GM23338 (cell line): ENCODE results near the gene ASGR1. TPM values are rescaled to one million over a fixed set of nuclear protein-coding genes. Genes with fewer than 3 reads are reported as not detected.

ENCODE experiments used
- ATAC-seq: fragments of 200-7000 bp; cut with Tn5 transposase; 3 replicates; pipeline ENCODE4 v1.9.1; 2020
- DNase-seq: peaks from one replicate; pipeline ENCODE4 v3.0.0-alpha.2; 2015; ENCODE audit warnings: low spot score
- H2AFZ ChIP-seq: fragments of 200-600 bp; sonication (generic); 2 replicates; pipeline ENCODE4 v1.8.0; 2016; ENCODE audit warnings: antibody characterized with exemption, mild to moderate bottlenecking, moderate library complexity
- H3F3A ChIP-seq: fragments of 200-600 bp; sonication (generic); replicated peaks from 2 replicates; pipeline ENCODE4 v1.8.0; 2017; ENCODE audit warnings: antibody characterized with exemption, mixed run types, low read depth
- H3K27ac ChIP-seq: fragments of 200-600 bp; sonication (generic); 2 replicates; pipeline ENCODE4 v1.6.1; 2016; ENCODE audit warnings: low read depth
- H3K27me3 ChIP-seq: fragments of 200-600 bp; sonication (generic); 2 replicates; pipeline ENCODE4 v1.8.0; 2016; ENCODE audit warnings: mild to moderate bottlenecking, mixed run types, moderate library complexity; ENCODE audit not compliant: insufficient read depth
- H3K36me3 ChIP-seq: fragments of 200-600 bp; sonication (generic); 2 replicates; pipeline ENCODE4 v1.8.0; 2016; ENCODE audit warnings: mild to moderate bottlenecking; ENCODE audit not compliant: insufficient read depth
- H3K4me1 ChIP-seq: fragments of 200-600 bp; sonication (generic); 2 replicates; pipeline ENCODE4 v1.8.0; 2016; ENCODE audit warnings: mild to moderate bottlenecking, moderate library complexity; ENCODE audit not compliant: insufficient read depth
- H3K4me2 ChIP-seq: fragments of 200-600 bp; sonication (generic); 2 replicates; pipeline ENCODE4 v1.7.1; 2017; ENCODE audit warnings: mixed run types
- H3K4me3 ChIP-seq: fragments of 200-600 bp; sonication (generic); 2 replicates; pipeline ENCODE4 v1.6.1; 2016; ENCODE audit warnings: mixed run types
- H3K79me2 ChIP-seq: fragments of 200-600 bp; sonication (generic); replicated peaks from 2 replicates; pipeline ENCODE4 v1.8.0; 2017; ENCODE audit warnings: mild to moderate bottlenecking; ENCODE audit not compliant: insufficient read depth
- H3K9me2 ChIP-seq: fragments of 200-600 bp; sonication (generic); 2 replicates; pipeline ENCODE4 v1.8.0; 2017; ENCODE audit not compliant: insufficient read depth
- H4K20me1 ChIP-seq: fragments of 200-600 bp; sonication (generic); replicated peaks from 2 replicates; pipeline ENCODE4 v1.8.0; 2017; ENCODE audit warnings: mild to moderate bottlenecking; ENCODE audit not compliant: insufficient read depth
- H3K27ac Mint-ChIP-seq: 2 replicates; pipeline ENCODE4 v1.8.0; 2020; ENCODE audit warnings: inconsistent platforms, mild to moderate bottlenecking, moderate library complexity, mixed read lengths
- H3K27me3 Mint-ChIP-seq: 3 replicates; pipeline ENCODE4 v1.8.0; 2022; ENCODE audit warnings: low read depth, mild to moderate bottlenecking, moderate library complexity, mixed read lengths, inconsistent platforms; ENCODE audit not compliant: insufficient read depth, poor library complexity
- H3K36me3 Mint-ChIP-seq: 3 replicates; pipeline ENCODE4 v1.8.0; 2021; ENCODE audit warnings: low read depth, mild to moderate bottlenecking, inconsistent platforms, moderate library complexity, mixed read lengths
- H3K4me1 Mint-ChIP-seq: 3 replicates; pipeline ENCODE4 v1.8.0; 2020; ENCODE audit warnings: mild to moderate bottlenecking, inconsistent platforms, mixed read lengths
- H3K4me3 Mint-ChIP-seq: 3 replicates; pipeline ENCODE4 v1.8.0; 2021; ENCODE audit warnings: moderate library complexity, mild to moderate bottlenecking, inconsistent platforms, mixed read lengths
- H3K9me3 Mint-ChIP-seq: 3 replicates; pipeline ENCODE4 v1.8.0; 2020; ENCODE audit warnings: moderate library complexity, mild to moderate bottlenecking, inconsistent platforms, mixed read lengths
- CREB1 ChIP-seq: fragments of 250-450 bp; sonication (Bioruptor Pico); IDR thresholded peaks from 2 replicates; pipeline ENCODE4 v1.5.0; 2020; ENCODE audit warnings: low read depth, mild to moderate bottlenecking, moderate library complexity
- NANOG ChIP-seq: IDR thresholded peaks from 2 replicates; pipeline ENCODE4 v1.6.1; 2016; ENCODE audit warnings: antibody characterized with exemption, borderline replicate concordance
- POLR2AphosphoS5 ChIP-seq: IDR thresholded peaks from 2 replicates; pipeline ENCODE4 v1.6.1; 2016; ENCODE audit warnings: antibody characterized with exemption, low read depth
- STAT1 ChIP-seq: IDR thresholded peaks from one replicate; pipeline ENCODE4 v1.6.1; 2016; ENCODE audit warnings: antibody characterized with exemption; ENCODE audit not compliant: unreplicated experiment
- ZNF114 ChIP-seq: fragments of 250-450 bp; sonication (Bioruptor Pico); IDR thresholded peaks from 2 replicates; pipeline ENCODE4 v1.5.0; 2020; ENCODE audit warnings: mild to moderate bottlenecking, moderate library complexity
- polyA plus RNA-seq: library from polyadenylated mRNA; unstranded; fragments of >200 nt; fragmentation: Nextera tagmentation; extraction: Ambion mirVana; gene quantifications from 2 replicates; pipeline ENCODE4 v1.2.1, GENCODE V29; 2016
- total RNA-seq: library from RNA; depleted of rRNA; stranded (reverse); fragments of >200 nt; shearing (Covaris generic); gene quantifications from 2 replicates; pipeline ENCODE4 v1.2.3, GENCODE V29; 2014
- TF ChIP-seq, protein P1 (sequence below), 2 experiments: fragments of 200-600 bp in 1 of 2; sonication (generic) in 1 of 2; conservative IDR thresholded peaks; 2 replicates each; pipeline versions ENCODE4 v1.5.1 to v1.6.1; 2016 to 2017; ENCODE audit warnings: antibody characterized with exemption in 2 of 2, low read depth in 2 of 2, mild to moderate bottlenecking in 2 of 2, moderate library complexity in 1 of 2

ASGR1 gene
- total and polyA plus RNA-seq, 2 experiments from 2014 or later, result 8.3 to 9.0 TPM

DNA sequence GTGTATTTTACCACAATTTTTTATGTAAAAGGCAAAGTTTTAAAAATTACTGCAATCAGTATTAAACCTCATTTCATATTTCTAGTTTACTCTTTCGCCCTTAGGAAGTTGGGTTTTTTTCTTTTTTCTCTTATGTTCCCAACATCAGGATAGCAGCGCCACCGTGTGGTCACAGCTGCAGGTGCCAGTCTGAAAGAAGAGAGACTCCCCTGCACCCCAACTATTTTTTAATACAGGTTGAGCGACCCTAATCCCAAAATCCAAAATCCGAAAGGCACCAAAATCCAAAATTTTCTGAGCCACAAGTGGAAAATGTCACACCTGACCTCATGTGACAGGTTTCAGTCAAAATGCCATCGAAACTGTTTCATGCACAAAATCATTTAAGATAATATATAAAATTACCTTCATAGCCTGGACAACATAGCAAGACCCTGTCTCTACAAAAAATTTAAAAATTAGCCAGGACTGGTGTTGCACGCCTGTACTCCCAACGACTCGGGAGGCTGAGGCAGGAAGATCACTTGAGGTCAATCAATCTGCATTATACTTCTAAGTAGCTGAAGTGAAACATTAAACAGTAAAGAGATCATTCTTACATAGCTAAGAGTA, 42.8 kb downstream of the ASGR1 start:
- Mint-ChIP-seq H3K4me1 (peaks cover 54% of the 10 kb centered on the region), H3K4me3 (peak overlapping the region; percentile 29; the same call in 1 of the 3 replicates)

GRCh38 chr17:7133916-7134315, 45.3 kb downstream of the ASGR1 start:
- no peaks in the 10 kb centered on the region for H3K36me3 ChIP-seq
- no peaks in the 10 kb centered on the region; the same call in 2 of the 3 replicates for H3K9me3 Mint-ChIP-seq
- peak overlapping the region; percentile 86 for H3K4me2 ChIP-seq
- H4K20me1 ChIP-seq, result no peaks in the 10 kb centered on the region
- H3K27ac ChIP-seq, result no peak overlapping the region
- H3K4me3 ChIP-seq, result peak overlapping the region; percentile 44
- H3K4me3 Mint-ChIP-seq, result peak overlapping the region; percentile 63; the same call in 2 of the 3 replicates
- peak overlapping the region; percentile 69 for H2AFZ ChIP-seq
- H3F3A ChIP-seq, result peaks cover 25% of the 10 kb centered on the region
- H3K79me2 ChIP-seq, result no peaks in the 10 kb centered on the region
- peaks cover 49% of the 10 kb centered on the region for H3K4me1 ChIP-seq
- DNase-seq, result peak; percentile 62
- peaks cover 26% of the 10 kb centered on the region for H3K27me3 Mint-ChIP-seq
- peak overlapping the region; percentile 97 for H3K27ac Mint-ChIP-seq
- H3K36me3 Mint-ChIP-seq, result no peaks in the 10 kb centered on the region
- H3K27me3 ChIP-seq, result peaks cover 22% of the 10 kb centered on the region
- ATAC-seq, result peak; percentile 16
- no peaks in the 10 kb centered on the region for H3K9me2 ChIP-seq
- H3K4me1 Mint-ChIP-seq, result peaks cover 56% of the 10 kb centered on the region
- TF ChIP-seq POLR2AphosphoS5, result no peak
- TF ChIP-seq CREB1, result no peak
- no peak for TF ChIP-seq ZNF114 (CRISPR knock-in tag)
- no peak for TF ChIP-seq NANOG
- no peak for TF ChIP-seq STAT1

More for the DNA sequence above, 42.8 kb downstream of the ASGR1 start:
- Histone ChIP-seq H3K4me1 (peaks cover 51% of the 10 kb centered on the region), H3K9me2 (no peaks in the 10 kb centered on the region), H3K27ac (no peak overlapping the region), H3K36me3 (no peaks in the 10 kb centered on the region), H3K79me2 (no peaks in the 10 kb centered on the region), H3K4me2 (peak overlapping the region; percentile 67), H4K20me1 (no peaks in the 10 kb centered on the region), H3K4me3 (peak overlapping the region; percentile 32; the same call in 1 of the 2 replicates), H3K27me3 (peaks cover 22% of the 10 kb centered on the region), H3F3A (peaks cover 25% of the 10 kb centered on the region), H2AFZ (no peak overlapping the region)
- ATAC-seq (no peak), DNase-seq (peak; percentile 93)
- no peaks in the 10 kb centered on the region; the same call in 2 of the 3 replicates for H3K9me3 Mint-ChIP-seq
- no peak overlapping the region for H3K27ac Mint-ChIP-seq
- TF ChIP-seq STAT1, result no peak
- TF ChIP-seq, protein P1, sequence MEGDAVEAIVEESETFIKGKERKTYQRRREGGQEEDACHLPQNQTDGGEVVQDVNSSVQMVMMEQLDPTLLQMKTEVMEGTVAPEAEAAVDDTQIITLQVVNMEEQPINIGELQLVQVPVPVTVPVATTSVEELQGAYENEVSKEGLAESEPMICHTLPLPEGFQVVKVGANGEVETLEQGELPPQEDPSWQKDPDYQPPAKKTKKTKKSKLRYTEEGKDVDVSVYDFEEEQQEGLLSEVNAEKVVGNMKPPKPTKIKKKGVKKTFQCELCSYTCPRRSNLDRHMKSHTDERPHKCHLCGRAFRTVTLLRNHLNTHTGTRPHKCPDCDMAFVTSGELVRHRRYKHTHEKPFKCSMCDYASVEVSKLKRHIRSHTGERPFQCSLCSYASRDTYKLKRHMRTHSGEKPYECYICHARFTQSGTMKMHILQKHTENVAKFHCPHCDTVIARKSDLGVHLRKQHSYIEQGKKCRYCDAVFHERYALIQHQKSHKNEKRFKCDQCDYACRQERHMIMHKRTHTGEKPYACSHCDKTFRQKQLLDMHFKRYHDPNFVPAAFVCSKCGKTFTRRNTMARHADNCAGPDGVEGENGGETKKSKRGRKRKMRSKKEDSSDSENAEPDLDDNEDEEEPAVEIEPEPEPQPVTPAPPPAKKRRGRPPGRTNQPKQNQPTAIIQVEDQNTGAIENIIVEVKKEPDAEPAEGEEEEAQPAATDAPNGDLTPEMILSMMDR (conservative IDR thresholded peaks at IDR 0.05; ENCODE audit: low read depth in 2 of 2), result peak; percentile 86 to 99
- H3K36me3 Mint-ChIP-seq, result no peaks in the 10 kb centered on the region
- H3K27me3 Mint-ChIP-seq, result peaks cover 29% of the 10 kb centered on the region

- Histone ChIP-seq H2AFZ (peak overlapping the region; percentile 69), H4K20me1 (no peaks in the 10 kb centered on the region), H3K27ac (no peak overlapping the region), H3K36me3 (no peaks in the 10 kb centered on the region), H3F3A (peaks cover 25% of the 10 kb centered on the region), H3K79me2 (no peaks in the 10 kb centered on the region), H3K4me3 (peak overlapping the region; percentile 44), H3K27me3 (peaks cover 22% of the 10 kb centered on the region), H3K9me2 (no peaks in the 10 kb centered on the region), H3K4me1 (peaks cover 53% of the 10 kb centered on the region), H3K4me2 (peak overlapping the region; percentile 86)
- peaks cover 56% of the 10 kb centered on the region for H3K4me1 Mint-ChIP-seq
- peak overlapping the region; percentile 97 for H3K27ac Mint-ChIP-seq
- H3K36me3 Mint-ChIP-seq, result no peaks in the 10 kb centered on the region
- DNase-seq (peak; percentile 82), ATAC-seq (peak; percentile 18)
- peak overlapping the region; percentile 63 for H3K4me3 Mint-ChIP-seq
- peaks cover 26% of the 10 kb centered on the region for H3K27me3 Mint-ChIP-seq
- no peaks in the 10 kb centered on the region; the same call in 2 of the 3 replicates for H3K9me3 Mint-ChIP-seq
- TF ChIP-seq NANOG (no peak), STAT1 (no peak), CREB1 (peak; percentile 49; the same call in 1 of the 2 replicates)
- TF ChIP-seq, protein P1 (conservative IDR thresholded peaks at IDR 0.05; ENCODE audit: low read depth in 2 of 2), result peak; percentile 59 to 61
These were observed 45.7 kb downstream of the ASGR1 start for GRCh38 chr17:7133424-7133823.
